ENCODE results near the gene SYCN.

SYCN gene

DNA sequence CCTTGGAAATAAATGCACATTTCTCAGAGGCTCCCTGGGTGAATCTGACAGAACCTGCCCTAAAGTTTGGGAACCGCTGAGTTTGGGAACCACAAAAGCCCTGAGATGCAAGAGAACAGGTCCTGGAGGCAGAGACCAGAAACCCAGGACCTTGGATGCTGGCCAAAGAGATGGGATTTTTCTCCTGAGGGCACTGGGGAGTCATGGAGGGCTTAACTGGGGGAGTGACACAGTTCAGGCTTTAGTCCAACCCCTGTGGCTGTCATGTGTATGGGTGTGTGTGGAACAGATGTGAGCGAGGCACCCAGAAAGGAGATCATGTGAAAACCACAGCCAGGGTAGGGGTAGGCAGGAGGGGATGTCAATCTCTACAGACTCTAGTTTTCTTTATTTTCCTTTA lies 11.2 kb downstream of the SYCN start:
- DNase-seq = no peak

GRCh38 chr19:39190768-39191167 lies 13.3 kb downstream of the SYCN start:
- DNase-seq = peak; percentile 37

- no peak for DNase-seq
Measured at GRCh38 chr19:39188960-39189359, 15.1 kb downstream of the SYCN start.

DNA sequence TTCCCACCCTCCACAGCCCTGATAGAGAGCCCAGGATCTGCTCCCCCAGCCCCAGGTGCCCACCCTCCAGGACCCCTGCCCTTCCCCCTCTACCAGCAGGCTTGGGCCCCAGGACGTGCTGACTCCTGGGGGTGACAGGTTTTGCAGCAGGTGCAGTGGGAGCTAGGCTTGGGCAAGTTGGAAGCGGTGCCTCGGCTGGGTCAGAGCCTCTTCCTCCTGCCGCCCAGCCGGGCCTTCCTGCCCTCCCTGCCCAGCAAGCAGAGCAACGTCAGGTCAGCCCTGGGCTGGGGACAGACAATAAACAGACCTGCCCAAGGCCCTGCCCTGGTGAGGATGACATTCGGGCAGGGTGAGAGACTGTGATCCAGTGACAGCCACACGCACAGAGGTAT lies 16.5 kb downstream of the SYCN start:
- DNase-seq = peak; percentile 61

DNA sequence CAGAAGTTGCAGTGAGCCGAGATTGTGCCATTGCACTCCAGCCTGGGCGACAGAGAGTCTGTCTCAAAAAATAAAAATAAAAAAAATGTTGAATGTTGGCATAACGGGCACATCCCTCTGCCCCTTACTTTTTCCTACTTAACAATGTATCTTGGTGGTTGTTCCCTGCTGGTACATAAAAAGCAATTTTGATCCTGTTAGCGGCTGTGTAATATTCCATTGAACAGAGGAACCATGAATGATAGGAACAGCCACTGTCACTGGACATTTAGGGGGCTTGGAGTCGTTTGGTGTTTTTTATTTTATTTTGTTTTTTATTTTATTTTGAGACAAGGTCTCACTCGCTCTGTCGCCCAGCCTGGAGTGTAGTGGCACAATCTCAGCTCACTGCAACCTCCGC lies 17.7 kb downstream of the SYCN start:
- no peak for DNase-seq

- no peak for DNase-seq
Measured at GRCh38 chr19:39183104-39183503, 21.0 kb downstream of the SYCN start.

DNA sequence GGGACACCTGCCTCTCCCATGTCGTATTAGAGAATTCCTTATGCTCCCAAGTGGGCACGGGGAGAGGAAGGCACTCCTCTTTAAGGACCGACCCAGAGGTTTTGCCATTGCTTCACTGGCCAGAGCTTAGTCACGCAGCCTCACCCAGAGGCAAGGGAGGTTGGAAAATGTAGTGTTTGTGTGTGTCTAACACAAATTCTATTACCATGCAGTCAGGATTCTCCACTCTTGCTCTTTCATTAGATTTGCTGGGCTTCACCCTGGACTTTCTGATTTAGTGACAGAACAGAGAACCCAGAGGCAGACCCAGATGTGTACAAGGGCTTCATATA lies 21.9 kb downstream of the SYCN start:
- DNase-seq = no peak

GRCh38 chr19:39181500-39182173 lies 22.4 kb downstream of the SYCN start:
- DNase-seq = no peak

GRCh38 chr19:39180749-39181148 lies 23.3 kb downstream of the SYCN start:
- no peak for DNase-seq

DNA sequence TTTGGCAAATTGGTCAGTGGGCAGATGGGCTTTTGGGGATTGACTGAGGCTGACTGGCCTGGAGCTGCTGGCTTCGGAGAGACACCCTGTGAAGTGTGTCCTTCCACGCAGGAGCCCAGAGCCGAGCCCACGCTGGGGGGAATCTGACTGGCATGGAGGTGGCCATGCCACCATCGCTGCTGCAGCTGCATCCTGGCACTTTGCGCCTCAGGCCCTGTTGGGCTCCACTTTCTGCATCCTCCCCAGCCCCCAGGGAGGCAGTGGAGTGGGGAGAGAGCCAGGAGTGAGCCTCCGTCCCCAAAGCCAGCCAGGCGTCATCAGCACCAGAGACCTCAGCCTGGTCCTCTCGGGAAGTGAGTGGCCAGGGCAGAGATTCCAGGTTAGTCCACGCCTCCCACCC lies 24.3 kb downstream of the SYCN start:
- DNase-seq = no peak

DNA sequence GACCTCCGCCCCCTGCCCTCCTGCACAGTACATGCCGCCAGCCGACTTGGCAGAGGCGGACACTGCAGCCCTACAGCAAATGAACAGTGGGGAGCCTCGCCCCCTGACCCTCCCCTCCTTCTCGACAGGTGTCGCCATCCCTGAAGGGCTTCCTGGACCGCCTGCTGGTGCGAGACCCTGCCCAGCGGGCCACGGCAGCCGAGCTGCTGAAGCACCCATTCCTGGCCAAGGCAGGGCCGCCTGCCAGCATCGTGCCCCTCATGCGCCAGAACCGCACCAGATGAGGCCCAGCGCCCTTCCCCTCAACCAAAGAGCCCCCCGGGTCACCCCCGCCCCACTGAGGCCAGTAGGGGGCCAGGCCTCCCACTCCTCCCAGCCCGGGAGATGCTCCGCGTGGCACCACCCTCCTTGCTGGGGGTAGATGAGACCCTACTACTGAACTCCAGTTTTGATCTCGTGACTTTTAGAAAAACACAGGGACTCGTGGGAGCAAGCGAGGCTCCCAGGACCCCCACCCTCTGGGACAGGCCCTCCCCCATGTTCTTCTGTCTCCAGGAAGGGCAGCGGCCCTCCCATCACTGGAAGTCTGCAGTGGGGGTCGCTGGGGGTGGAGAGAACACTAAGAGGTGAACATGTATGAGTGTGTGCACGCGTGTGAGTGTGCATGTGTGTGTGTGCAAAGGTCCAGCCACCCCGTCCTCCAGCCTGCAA lies 25.6 kb downstream of the SYCN start:
- DNase-seq = no peak

DNA sequence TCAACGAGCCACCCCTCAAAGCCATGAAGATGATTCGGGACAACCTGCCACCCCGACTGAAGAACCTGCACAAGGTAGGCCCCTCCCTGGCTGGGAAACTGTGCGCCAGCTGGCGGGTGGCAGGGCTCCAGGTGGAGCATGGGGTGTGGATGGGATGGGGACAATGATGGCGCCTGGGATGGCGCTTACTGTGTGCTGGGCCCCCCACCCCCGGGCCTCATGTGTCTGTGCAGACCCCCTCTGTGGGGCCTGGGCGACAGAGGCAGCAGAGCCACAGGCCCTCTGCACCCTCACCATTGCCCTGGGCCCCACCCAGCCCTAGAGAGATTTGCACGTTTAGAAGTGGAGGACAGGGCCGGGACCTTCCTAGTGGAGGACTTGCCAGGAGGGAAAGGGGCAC lies 26.3 kb downstream of the SYCN start:
- DNase-seq = no peak

- DNase-seq = no peak
Measured at GRCh38 chr19:39177110-39177699, 26.9 kb downstream of the SYCN start.

DNA sequence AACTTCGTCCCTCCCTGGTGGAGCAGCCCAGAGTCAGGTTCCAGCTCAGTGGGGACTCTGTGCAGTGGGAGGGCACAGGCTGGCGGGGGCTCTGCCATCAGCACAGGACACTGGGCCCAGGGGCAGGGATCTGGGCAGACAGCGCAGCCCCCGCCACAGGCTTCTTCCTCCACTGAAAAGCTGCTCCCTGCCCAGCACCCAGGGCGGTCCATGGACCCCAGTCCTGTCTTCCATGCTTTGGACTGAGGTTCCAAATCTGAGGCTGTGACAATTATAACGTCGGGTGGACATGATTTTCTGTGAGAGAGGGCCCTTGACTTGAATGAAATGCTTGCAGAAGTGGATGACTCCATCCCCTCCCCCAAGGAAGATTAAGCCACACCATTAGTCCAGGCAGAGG lies 28.5 kb downstream of the SYCN start:
- no peak for DNase-seq

GRCh38 chr19:39174558-39175544 lies 29.2 kb downstream of the SYCN start:
- DNase-seq = no peak

- no peak for DNase-seq
Measured at GRCh38 chr19:39174142-39174541, 29.9 kb downstream of the SYCN start.

GRCh38 chr19:39173502-39173991 lies 30.5 kb downstream of the SYCN start:
- DNase-seq = no peak

DNA sequence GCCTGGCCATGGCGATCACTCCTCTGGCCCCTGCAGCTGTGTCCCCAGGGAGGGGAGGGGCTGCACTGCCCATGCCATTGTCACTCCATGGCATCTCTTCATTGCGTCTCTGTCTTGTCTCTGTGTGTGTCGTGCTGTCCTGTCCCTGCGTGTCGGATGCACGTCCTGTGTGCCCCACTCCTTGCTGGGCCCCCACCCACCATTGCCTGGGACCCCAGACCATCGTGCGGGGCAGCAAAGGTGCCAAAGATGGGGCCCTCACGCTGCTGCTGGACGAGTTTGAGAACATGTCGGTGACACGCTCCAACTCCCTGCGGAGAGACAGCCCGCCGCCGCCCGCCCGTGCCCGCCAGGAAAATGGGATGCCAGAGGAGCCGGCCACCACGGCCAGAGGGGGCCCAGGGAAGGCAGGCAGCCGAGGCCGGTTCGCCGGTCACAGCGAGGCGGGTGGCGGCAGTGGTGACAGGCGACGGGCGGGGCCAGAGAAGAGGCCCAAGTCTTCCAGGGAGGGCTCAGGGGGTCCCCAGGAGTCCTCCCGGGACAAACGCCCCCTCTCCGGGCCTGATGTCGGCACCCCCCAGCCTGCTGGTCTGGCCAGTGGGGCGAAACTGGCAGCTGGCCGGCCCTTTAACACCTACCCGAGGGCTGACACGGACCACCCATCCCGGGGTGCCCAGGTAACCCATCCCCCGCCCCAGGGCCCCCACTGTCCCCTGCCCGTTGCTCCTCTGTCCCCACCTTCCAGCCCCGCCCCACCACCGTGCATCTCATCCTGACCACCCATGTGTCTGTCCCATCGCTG lies 31.2 kb downstream of the SYCN start:
- no peak for DNase-seq

DNA sequence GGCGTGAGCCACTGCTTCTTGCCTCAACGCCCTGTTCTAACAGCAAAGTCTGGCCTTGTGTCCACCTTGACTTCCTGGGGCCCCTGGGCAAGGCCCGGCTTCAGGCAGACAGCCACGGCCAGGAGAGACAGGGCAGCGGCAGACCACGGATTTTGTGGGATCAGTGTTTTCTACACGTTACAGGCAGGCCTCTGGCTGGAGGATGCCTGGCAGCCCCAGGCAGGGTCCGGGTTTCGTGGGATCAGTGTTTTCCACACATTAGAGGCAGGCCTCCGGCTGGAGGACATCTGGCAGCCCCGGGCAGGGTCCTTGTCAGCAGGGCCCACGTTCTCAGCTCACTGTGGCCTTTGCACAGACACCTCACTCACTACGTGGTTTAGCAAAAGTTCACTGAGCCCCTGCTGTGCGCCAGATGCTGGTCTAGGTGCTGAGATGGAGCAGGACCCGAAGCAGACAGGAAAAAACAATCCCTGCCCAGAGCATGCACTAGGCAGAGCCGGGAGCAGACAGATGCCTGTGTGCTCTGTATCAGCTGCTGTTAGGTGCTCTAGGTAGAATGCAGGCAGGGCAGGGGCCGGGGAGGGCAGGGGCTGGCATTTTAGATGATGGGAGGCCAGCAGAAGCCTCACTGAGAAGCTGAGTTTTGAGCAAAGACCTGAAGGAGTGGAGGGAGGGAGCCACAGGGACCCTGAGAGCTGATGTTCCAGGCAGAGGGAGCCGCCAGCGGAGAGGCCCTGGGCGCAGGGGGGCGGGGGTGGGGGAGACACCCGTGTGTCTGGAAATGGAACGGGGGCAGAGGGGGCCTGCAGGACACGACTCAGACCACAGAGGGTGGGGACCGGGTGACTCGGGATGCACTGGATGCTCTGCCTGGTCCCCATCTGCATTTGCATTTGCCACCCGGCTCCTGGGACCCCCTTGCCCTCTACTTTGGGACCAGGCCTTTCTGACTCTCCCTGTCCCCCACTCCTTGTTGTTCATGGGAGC lies 32.3 kb downstream of the SYCN start:
- DNase-seq = no peak

GRCh38 chr19:39170386-39171231 lies 33.5 kb downstream of the SYCN start:
- DNase-seq = no peak
